NCI-H187 treated with DMSO at 0.1 percent for 48 hours (cell line): ENCODE measurements around the gene CFDP1.

ENCODE experiments used
- DNase-seq: peaks from one replicate; lab custom pipeline; 2025; lab: John Stamatoyannopoulos, UW

Gene CFDP1

DNA sequence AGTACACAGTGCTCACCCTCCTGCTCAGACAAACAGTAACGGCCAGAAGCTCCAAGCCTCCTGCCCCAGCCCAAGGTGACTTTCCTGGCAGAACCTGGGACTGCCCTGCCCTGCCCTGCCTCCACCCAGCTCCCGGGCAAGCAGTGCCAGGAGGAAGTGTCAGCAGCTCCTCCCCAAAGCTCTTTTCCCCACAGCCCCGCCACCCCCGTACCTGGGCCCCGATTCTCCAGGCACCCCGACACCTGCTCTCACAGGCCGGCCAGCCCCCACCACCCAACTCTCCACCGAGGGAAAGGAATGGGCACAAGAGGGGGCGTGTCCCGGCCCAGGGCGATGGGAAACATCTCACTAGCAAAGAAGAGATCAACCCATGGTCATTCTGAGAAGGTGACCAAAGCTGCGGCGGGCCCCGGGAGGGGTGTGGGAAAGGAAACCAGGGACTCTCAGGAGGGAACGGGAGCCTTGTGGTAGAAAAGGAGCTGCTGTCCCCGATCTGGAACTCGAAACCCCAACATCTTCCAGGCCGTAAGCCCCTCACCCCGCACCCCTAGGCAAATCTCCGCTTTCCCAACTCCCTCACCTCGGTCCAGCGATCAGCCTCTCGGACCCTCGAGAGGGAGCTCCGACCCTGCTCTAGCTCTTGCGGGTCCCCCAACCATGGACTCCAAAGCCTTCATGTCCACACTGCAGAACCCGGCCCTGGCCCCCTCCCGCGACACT, 183.1 kb downstream of the CFDP1 start:
- DNase-seq, result no peak

DNA sequence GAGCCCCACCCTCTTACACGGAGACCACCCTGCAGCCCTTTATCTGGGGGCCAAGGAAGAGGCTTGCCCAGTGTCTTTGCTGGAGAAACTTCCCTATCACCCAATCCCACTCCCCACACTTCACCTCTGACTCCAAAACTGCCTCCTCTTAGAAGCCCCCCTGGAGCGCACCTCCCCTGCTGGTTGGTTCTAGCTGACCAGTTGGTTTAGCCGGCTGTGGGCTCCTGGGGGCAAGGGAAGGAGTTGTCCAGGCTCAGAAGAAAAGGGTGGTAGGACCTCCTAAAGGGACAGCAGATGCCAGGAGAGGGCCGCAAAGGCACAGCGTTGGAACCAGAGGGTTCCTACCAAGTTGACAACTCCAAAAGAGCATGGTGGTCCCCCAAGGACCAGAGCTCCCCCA, 183.9 kb downstream of the CFDP1 start:
- DNase-seq, result no peak

DNA sequence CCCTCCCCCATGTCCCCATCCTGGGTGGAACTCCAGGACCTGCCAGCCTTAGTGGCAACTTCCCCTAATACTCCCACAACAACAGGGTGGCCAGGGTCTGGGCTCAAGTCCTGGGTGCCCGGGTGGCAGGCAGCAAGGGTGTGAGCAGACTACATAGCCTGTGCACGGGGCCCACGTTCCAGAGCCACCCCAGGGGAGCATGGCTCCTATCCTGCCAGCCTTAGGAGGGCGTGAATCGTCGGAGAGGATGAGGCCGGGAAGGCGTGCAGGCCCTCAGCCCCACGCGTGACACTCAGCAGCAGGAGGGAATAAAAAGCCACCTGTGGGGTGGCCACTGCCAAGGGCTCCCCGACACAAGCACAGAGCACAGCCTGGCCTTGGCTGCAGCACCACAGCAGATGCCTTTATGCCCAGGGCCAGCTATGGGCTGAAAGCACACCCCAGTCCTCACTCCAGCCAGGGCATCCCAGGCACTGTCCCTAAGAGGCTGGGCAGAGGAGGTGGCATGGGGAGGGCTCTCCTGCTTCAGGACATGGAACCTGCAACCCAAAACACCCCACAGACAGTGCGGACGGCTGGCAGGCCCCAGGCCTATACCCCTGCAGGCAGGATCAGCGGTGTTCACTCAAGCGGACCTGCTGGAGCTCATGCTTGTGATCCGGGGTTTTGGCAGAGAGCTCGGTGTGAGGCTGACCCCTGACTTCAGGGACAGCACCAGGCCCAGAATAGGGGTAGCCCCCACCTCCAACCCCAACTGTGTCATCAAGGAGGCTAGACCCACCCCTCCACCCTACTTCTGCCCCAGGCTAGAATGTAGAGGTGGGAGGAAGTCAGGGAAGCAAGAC, 184.5 kb downstream of the CFDP1 start:
- no peak for DNase-seq

DNA sequence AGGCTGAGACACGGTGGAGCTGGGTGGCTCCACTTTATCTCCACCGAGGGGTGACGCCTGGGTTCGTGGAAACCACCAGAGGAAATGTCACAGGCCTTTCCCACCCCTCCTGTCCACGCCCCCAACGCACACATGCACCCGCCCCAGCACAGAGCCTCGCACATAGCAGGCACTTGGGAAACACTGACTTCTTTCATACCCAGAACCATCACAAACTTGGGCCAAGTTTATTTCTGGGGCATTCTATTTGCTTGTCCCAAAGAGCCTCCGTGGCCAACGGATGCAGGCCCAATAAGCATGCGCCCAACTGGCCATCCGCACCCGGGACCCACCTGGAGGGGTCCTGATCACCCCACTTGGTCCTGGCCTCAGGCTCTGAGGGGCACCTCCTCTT, 185.2 kb downstream of the CFDP1 start:
- DNase-seq, result no peak

DNA sequence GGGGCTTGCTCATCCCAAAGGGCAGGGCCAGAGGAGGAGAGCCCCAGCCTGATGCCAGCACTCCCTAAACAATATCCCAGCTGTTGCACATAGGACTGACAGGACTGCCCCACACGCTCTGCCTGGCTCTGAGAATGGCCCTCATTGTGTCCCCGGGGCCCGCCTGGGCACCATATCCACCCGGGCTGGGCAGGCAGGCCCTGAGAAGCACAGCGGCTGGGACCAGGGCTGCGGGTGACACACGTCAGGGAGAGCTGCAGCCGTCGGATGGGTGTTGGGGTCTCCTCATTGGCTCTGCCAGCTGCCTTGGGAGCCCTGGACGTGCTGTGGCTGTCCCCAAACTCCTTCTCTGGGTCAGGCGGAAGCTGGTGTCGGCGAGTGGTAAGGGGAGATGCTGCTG, 186.1 kb downstream of the CFDP1 start:
- no peak for DNase-seq

DNA sequence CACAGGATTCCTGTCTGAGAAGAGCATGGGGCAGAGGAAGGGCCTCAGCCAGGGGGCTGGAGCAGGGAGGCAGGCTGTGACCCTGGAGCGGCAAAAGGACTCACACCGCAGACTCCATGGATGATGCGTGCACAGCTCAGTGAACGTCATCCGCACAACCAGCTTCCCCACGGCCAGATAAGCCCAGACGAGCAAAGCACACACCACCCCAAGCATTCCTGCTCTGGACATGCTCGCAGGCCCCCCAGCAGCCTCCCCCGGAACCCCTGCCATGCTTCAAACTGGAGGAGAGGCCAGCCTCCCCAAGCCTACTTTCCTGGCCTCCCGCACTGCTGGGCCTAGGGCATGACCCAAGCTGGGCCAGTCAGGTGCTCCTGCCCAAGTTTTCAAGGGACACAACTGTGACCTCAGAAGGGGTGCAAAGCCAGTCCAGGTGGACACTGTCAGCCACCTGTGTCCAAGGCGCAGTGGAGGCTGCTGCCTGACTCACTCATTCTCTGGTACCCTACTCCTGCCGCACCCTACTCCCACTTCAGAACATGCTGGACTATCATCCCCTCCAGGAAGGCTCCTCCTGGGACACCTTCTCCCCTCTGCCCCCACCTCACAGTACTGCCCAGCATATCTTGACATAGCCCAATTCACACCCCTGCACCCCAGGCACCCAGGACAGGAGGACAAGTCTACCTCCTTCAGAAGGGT, 186.6 kb downstream of the CFDP1 start:
- no peak for DNase-seq

DNA sequence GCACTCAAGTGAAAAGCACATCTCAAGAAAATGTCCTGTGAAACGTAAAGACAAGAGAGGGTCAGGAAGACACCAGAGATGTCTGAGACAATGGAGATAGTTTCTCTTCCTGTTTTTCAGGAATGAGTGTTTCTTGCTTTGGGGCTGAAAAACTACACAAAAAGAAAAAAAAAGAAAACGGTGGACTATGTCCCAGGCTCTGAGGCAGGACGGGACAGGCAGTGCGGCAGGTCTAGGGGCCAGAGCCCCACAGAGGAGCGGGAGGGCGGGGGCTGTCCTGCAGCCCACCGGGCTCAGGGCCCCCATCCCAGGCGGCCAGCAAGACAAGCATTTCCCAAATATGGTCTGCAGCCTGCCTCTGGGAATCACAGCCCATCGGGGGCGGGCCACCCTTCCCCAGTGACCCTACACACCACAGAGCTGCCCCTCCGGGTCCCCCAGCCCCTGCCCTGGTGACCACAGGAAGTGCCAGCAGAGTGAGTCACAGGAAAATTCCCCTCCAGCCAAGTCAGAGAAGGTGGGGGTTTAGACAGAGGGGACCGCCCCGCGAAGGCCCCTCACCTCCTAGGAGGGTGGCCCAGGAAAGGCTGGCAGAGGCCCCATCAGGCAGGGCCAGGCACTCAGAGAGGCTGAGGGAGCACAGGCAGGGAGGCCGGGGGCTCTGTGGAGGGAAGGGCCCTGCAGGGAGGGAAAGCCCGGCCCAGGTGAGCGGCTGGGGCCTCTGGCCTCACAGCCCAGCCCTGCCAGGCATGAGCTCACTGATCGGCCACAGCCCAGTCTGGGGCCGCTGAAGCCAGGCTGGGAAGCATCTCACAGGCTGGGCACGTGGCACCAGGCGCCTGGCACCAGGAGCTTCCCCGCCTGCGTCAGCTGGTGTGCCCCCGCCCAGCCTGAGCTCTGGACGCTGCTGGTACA, 188.2 kb downstream of the CFDP1 start:
- no peak for DNase-seq

DNA sequence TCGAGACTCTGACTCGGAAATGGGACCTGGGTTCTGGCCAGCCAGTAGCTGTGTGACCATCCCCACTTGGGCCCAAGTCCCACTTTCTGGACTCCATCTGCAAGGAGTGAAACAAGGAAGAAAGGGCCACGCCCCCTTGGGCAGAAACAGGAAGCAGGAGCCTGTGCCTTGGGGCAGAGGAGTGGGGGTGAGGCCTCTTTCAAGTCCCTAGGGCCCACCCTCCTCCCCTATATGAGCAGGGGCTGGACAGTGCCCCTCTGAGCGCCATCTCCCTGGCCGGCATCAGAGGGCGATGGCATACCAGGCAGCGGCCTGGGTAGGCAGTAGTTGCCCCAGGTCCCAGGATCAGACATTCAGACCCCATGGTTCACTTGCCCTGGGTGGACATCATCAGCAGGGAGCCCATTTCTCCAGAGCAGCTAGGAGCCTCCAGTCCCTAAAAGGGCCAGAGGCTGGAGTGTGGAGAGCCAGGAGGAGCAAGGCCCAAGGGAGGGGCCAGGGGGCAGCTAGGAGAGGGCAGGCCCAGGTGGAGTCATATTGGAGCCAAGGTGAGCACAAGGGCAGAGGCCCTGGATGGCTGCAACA, 189.0 kb downstream of the CFDP1 start:
- no peak for DNase-seq
